Right renal cortex interstitium (tissue), 3 donors: ENCODE results near the gene TM9SF1. TPM values are rescaled to one million over a fixed set of nuclear protein-coding genes. Genes with fewer than 3 reads are reported as not detected.

ENCODE experiments used
- DNase-seq, 3 donors: peaks; one replicate each; pipeline ENCODE4 v3.0.0-alpha.2; 2013; ENCODE audit warnings: low read depth in 3 of 3, low spot score in 2 of 3
- polyA plus RNA-seq, 3 donors: library from polyadenylated mRNA; unstranded; fragments of 120-200 nt; gene quantifications; one replicate each; pipeline ENCODE4 v1.2.1, GENCODE V29; 2013; ENCODE audit not compliant: insufficient read length in 3 of 3

TM9SF1 gene
- 10 to 100 TPM; 36.9 to 40.9 (median 39.0) TPM for polyA plus RNA-seq

GRCh38 chr14:24195186-24196070 is at the start of gene TM9SF1:
Gene TM9SF1 (minus strand): TSS chr14:24195441. CDS start chr14:24195019, 422 bp downstream.
- DNase-seq: peak in 1 of 3 donors; percentile 78

- no peak for DNase-seq
Observed at GRCh38 chr14:24243336-24243836, 48.1 kb upstream of the TM9SF1 start.

- peak in 1 of 3 donors; percentile 92 for DNase-seq
Observed at GRCh38 chr14:24241829-24242443, 46.7 kb upstream of the TM9SF1 start.

- DNase-seq: no peak
Observed at GRCh38 chr14:24240110-24240918, 45.1 kb upstream of the TM9SF1 start.

GRCh38 chr14:24238527-24239037 is 43.3 kb upstream of the TM9SF1 start:
- DNase-seq: no peak

GRCh38 chr14:24238123-24238522 is 42.9 kb upstream of the TM9SF1 start:
- no peak for DNase-seq

GRCh38 chr14:24237463-24237955 is 42.3 kb upstream of the TM9SF1 start:
- DNase-seq: no peak

GRCh38 chr14:24236689-24237462 is 41.6 kb upstream of the TM9SF1 start:
- DNase-seq: no peak

- DNase-seq: no peak
Observed at GRCh38 chr14:24235804-24236688, 40.8 kb upstream of the TM9SF1 start.

- no peak for DNase-seq
Observed at GRCh38 chr14:24234095-24235005, 39.1 kb upstream of the TM9SF1 start.

- no peak for DNase-seq
Observed at GRCh38 chr14:24233538-24233866, 38.3 kb upstream of the TM9SF1 start.

- DNase-seq: no peak
Observed at GRCh38 chr14:24232645-24233537, 37.6 kb upstream of the TM9SF1 start, which contains the start of gene GMPR2. Gene GMPR2 (plus strand): TSS chr14:24232929. CDS start chr14:24233254, 325 bp downstream.

- peak; percentile 83 to 90 (median 84) for DNase-seq
Observed at GRCh38 chr14:24232121-24232644, 36.9 kb upstream of the TM9SF1 start, which contains the start of gene NEDD8. Gene NEDD8 (minus strand): TSS chr14:24232367. CDS start chr14:24232267, 100 bp downstream.

GRCh38 chr14:24231263-24232120 is 36.3 kb upstream of the TM9SF1 start:
- DNase-seq: no peak

GRCh38 chr14:24228902-24229301 is 33.7 kb upstream of the TM9SF1 start:
- no peak for DNase-seq
